Measurements from ENCODE around the gene GRM7.

GRM7 gene

GRCh38 chr3:7740458-7740857 lies 879.5 kb downstream of the GRM7 start:
- TF ChIP-seq CTCF (IDR thresholded peaks at IDR 0.05; ENCODE audit: control extremely low read depth, extremely low read depth, low read depth, missing control alignments) = no peak
- DNase-seq (ENCODE audit: extremely low spot score) = no peak
- CTCF ChIA-PET = no interaction called here
- POLR2A ChIA-PET = no interaction called here

- DNase-seq (ENCODE audit: extremely low spot score) = no peak
- no peak for TF ChIP-seq CTCF (IDR thresholded peaks at IDR 0.05; ENCODE audit: control extremely low read depth, extremely low read depth, low read depth, missing control alignments)
- POLR2A ChIA-PET = no interaction called here
- CTCF ChIA-PET = interaction anchor here (1.6 to 2.5 kb wide), 2 partner anchors 9 to 41 kb away, joined by 4 to 7 read pairs; no protein-coding TSS in a partner anchor
Observed at GRCh38 chr3:7744850-7745249, 883.9 kb downstream of the GRM7 start.

- ChIA-PET CTCF (interaction anchor here (0.7 to 2.5 kb wide), 3 partner anchors 9 to 20 kb away, joined by 3 to 7 read pairs (median 3); no protein-coding TSS in a partner anchor), POLR2A (no interaction called here)
- DNase-seq (ENCODE audit: extremely low spot score) = no peak
- no peak for TF ChIP-seq CTCF (IDR thresholded peaks at IDR 0.05; ENCODE audit: control extremely low read depth, extremely low read depth, low read depth, missing control alignments)
Observed at GRCh38 chr3:7745711-7746110, 884.8 kb downstream of the GRM7 start.

- ChIA-PET POLR2A (no interaction called here), CTCF (no interaction called here)
- DNase-seq (ENCODE audit: extremely low spot score) = no peak
- TF ChIP-seq CTCF (IDR thresholded peaks at IDR 0.05; ENCODE audit: control extremely low read depth, extremely low read depth, low read depth, missing control alignments) = no peak
Observed at GRCh38 chr3:7749931-7750695, 889.2 kb downstream of the GRM7 start.

- CTCF ChIA-PET = interaction anchor here (1.5 kb wide), 2 partner anchors 15 to 21 kb away, joined by 4 to 5 read pairs; no protein-coding TSS in a partner anchor
- no peak for DNase-seq (ENCODE audit: extremely low spot score)
- TF ChIP-seq CTCF (IDR thresholded peaks at IDR 0.05; ENCODE audit: control extremely low read depth, extremely low read depth, low read depth, missing control alignments) = no peak
- POLR2A ChIA-PET = no interaction called here
Observed at GRCh38 chr3:7752005-7752404, 891.1 kb downstream of the GRM7 start.

GRCh38 chr3:7754653-7755441 lies 893.9 kb downstream of the GRM7 start:
- TF ChIP-seq CTCF (IDR thresholded peaks at IDR 0.05; ENCODE audit: control extremely low read depth, extremely low read depth, low read depth, missing control alignments) = no peak
- CTCF ChIA-PET = interaction anchor here (1.3 to 2.8 kb wide), 2 partner anchors 11 to 32 kb away, joined by 3 to 7 read pairs; no protein-coding TSS in a partner anchor
- DNase-seq (ENCODE audit: extremely low spot score) = no peak
- POLR2A ChIA-PET = no interaction called here
